H1 (cell line): ENCODE measurements around the gene LILRB2. TPM values are rescaled to one million over a fixed set of nuclear protein-coding genes. Genes with fewer than 3 reads are reported as not detected.
"Not testable (repeated sequence)": the region's sequence is repeated elsewhere in the genome, so short reads cannot be mapped to it uniquely, and the experiment has no call there.

ENCODE experiments used
- CTCF ChIA-PET: fragments of 300-600 bp; sonication (Branson Sonifier 250); formaldehyde crosslinking; loops from one replicate; lab custom pipeline; 2021; ENCODE audit not compliant: partially characterized antibody; lab: Charles Lee
- POLR2A ChIA-PET: fragments of 300-600 bp; sonication (Branson Sonifier 250); formaldehyde crosslinking; loops from one replicate; lab custom pipeline; 2021; ENCODE audit warnings: inconsistent platforms; ENCODE audit not compliant: partially characterized antibody; lab: Charles Lee
- DNase-seq, 2 experiments: peaks; one replicate each; pipeline versions ENCODE4 v3.0.0 to v3.0.0-alpha.2; 2010 to 2022; ENCODE audit warnings: low spot score in 2 of 2, low read depth in 1 of 2, mixed read lengths in 1 of 2
- FAIRE-seq: peaks from 2 replicates; lab custom pipeline; 2011; peaks lifted over from hg19 to GRCh38; lab: Jason Lieb, UNC
- H2AFZ ChIP-seq: 2 replicates; pipeline ENCODE4 v1.8.1; 2012; ENCODE audit warnings: low read length, inconsistent platforms
- H2AK5ac ChIP-seq: 2 replicates; pipeline ENCODE4 v1.6.1; 2013; ENCODE audit warnings: low read depth, low read length
- H2BK120ac ChIP-seq: replicated peaks from 2 replicates; pipeline ENCODE3; 2013; ENCODE audit warnings: low read depth, low read length, inconsistent platforms
- H2BK12ac ChIP-seq: 2 replicates; pipeline ENCODE4 v1.6.1; 2013; ENCODE audit warnings: low read depth, low read length
- H2BK15ac ChIP-seq: 2 replicates; pipeline ENCODE4 v1.6.1; 2013; ENCODE audit warnings: low read length
- H2BK20ac ChIP-seq: 2 replicates; pipeline ENCODE4 v1.6.1; 2013; ENCODE audit warnings: low read length
- H2BK5ac ChIP-seq: 2 replicates; pipeline ENCODE4 v1.6.1; 2013; ENCODE audit warnings: low read depth, low read length
- H3K14ac ChIP-seq: 2 replicates; pipeline ENCODE4 v1.6.1; 2013; ENCODE audit warnings: inconsistent platforms; ENCODE audit not compliant: insufficient read length
- H3K18ac ChIP-seq: 2 replicates; pipeline ENCODE4 v1.6.1; 2013; ENCODE audit warnings: low read length; ENCODE audit errors: extremely low read depth
- H3K23ac ChIP-seq: 2 replicates; pipeline ENCODE4 v1.6.1; 2013; ENCODE audit warnings: inconsistent platforms; ENCODE audit not compliant: insufficient read length
- H3K23me2 ChIP-seq: 2 replicates; pipeline ENCODE4 v1.6.1; 2013; ENCODE audit warnings: low read depth, low read length
- H3K27ac ChIP-seq: 2 replicates; pipeline ENCODE4 v1.6.1; 2011; ENCODE audit warnings: low read depth, low read length, inconsistent platforms
- H3K27me3 ChIP-seq, 4 experiments: replicated peaks in 1 of 4; 1 replicate in 1 of 4; 2 replicates in 3 of 4; pipeline versions ENCODE4 v1.6.1 to v1.8.1; 2011 to 2013; ENCODE audit warnings: low read length in 3 of 4, mild to moderate bottlenecking in 3 of 4, inconsistent platforms in 2 of 4, mixed read lengths in 2 of 4, moderate library complexity in 1 of 4; ENCODE audit not compliant: control insufficient read depth in 3 of 4, insufficient read depth in 3 of 4; ENCODE audit errors: extremely low read depth in 1 of 4
- H3K36me3 ChIP-seq, 4 experiments: 2 replicates each; pipeline versions ENCODE4 v1.6.1 to v1.8.1; 2011 to 2013; ENCODE audit warnings: mild to moderate bottlenecking in 4 of 4, low read length in 3 of 4, moderate library complexity in 2 of 4, control low read depth in 1 of 4, inconsistent platforms in 1 of 4; ENCODE audit not compliant: insufficient read depth in 4 of 4, control insufficient read depth in 2 of 4
- H3K4ac ChIP-seq: replicated peaks from 2 replicates; pipeline ENCODE3; 2013; ENCODE audit warnings: low read length, low read depth, mixed read lengths, inconsistent platforms; ENCODE audit not compliant: insufficient read length
- H3K4me1 ChIP-seq, 4 experiments: replicated peaks in 1 of 4; 1 replicate in 1 of 4; 2 replicates in 3 of 4; pipeline versions ENCODE4 v1.6.1 to v1.8.1; 2011 to 2013; ENCODE audit warnings: low read length in 3 of 4, inconsistent platforms in 2 of 4, mixed read lengths in 1 of 4; ENCODE audit not compliant: insufficient read depth in 4 of 4, control insufficient read depth in 3 of 4
- H3K4me2 ChIP-seq, 2 experiments: 2 replicates each; pipeline versions ENCODE4 v1.6.1 to v1.8.1; 2011 to 2013; ENCODE audit warnings: low read depth in 2 of 2, low read length in 2 of 2, control low read depth in 1 of 2, inconsistent platforms in 1 of 2, mild to moderate bottlenecking in 1 of 2; ENCODE audit not compliant: insufficient read depth in 1 of 2
- H3K4me3 ChIP-seq, 4 experiments: fragments of 200-600, 300-600 bp in 1 of 4; sonication (generic), shearing (Covaris generic), sonication (Bioruptor Twin) in 1 of 4; 2 replicates each; pipeline versions ENCODE4 v1.5.1 to v1.8.1; 2011 to 2016; ENCODE audit warnings: low read length in 4 of 4, low read depth in 3 of 4, control low read depth in 2 of 4, inconsistent platforms in 2 of 4, mild to moderate bottlenecking in 2 of 4, mixed read lengths in 1 of 4, moderate library complexity in 1 of 4; ENCODE audit not compliant: insufficient read depth in 2 of 4; ENCODE audit errors: extremely low read depth in 1 of 4
- H3K56ac ChIP-seq: replicated peaks from 2 replicates; pipeline ENCODE3; 2013; ENCODE audit warnings: low read depth, mild to moderate bottlenecking, mixed read lengths, low read length, inconsistent platforms; ENCODE audit not compliant: insufficient read length
- H3K79me1 ChIP-seq: 2 replicates; pipeline ENCODE4 v1.6.1; 2013; ENCODE audit warnings: low read depth, low read length, control low read depth
- H3K79me2 ChIP-seq, 2 experiments: 2 replicates each; pipeline versions ENCODE4 v1.6.1 to v1.8.1; 2012 to 2013; ENCODE audit warnings: low read length in 2 of 2, mild to moderate bottlenecking in 2 of 2, inconsistent platforms in 1 of 2; ENCODE audit not compliant: insufficient read depth in 2 of 2, control insufficient read depth in 1 of 2
- H3K9ac ChIP-seq, 4 experiments: replicated peaks in 1 of 4; 1 replicate in 1 of 4; 2 replicates in 3 of 4; pipeline versions ENCODE4 v1.6.1 to v1.8.1; 2011 to 2013; ENCODE audit warnings: low read depth in 3 of 4, low read length in 3 of 4, control low read depth in 2 of 4, mild to moderate bottlenecking in 2 of 4, moderate library complexity in 2 of 4, inconsistent platforms in 1 of 4; ENCODE audit errors: extremely low read depth in 1 of 4
- H3K9me3 ChIP-seq, 2 experiments: 2 replicates each; pipeline versions ENCODE4 v1.6.1 to v1.8.1; 2012 to 2013; ENCODE audit warnings: mild to moderate bottlenecking in 2 of 2, moderate library complexity in 2 of 2, control low read depth in 1 of 2, inconsistent platforms in 1 of 2, low read depth in 1 of 2, low read length in 1 of 2, mixed read lengths in 1 of 2; ENCODE audit not compliant: insufficient read depth in 2 of 2
- H4K20me1 ChIP-seq, 2 experiments: replicated peaks in 1 of 2; 2 replicates each; pipeline versions ENCODE3 to v1.8.1; 2011 to 2013; ENCODE audit warnings: inconsistent platforms in 2 of 2, low read length in 2 of 2, mild to moderate bottlenecking in 1 of 2; ENCODE audit not compliant: insufficient read depth in 2 of 2, control insufficient read depth in 1 of 2
- H4K5ac ChIP-seq: 2 replicates; pipeline ENCODE4 v1.6.1; 2013; ENCODE audit warnings: low read length, low read depth, mixed read lengths, inconsistent platforms; ENCODE audit not compliant: insufficient read length
- H4K8ac ChIP-seq: 2 replicates; pipeline ENCODE4 v1.8.0; 2013; ENCODE audit warnings: mild to moderate bottlenecking, moderate library complexity, low read length, inconsistent platforms; ENCODE audit not compliant: insufficient read depth; ENCODE audit errors: extremely low read depth
- H4K91ac ChIP-seq: replicated peaks from 2 replicates; pipeline ENCODE3; 2013; ENCODE audit warnings: low read length, mixed read lengths, inconsistent platforms; ENCODE audit not compliant: insufficient read length
- WGBS, 2 experiments: shearing (Covaris generic) in 1 of 2; methylation state at CpG; one replicate each; pipeline versions ENCODE4 v1.1.6 to v1.1.7; 2013 to 2015; ENCODE audit warnings: low lambda C conversion rate in 2 of 2, mixed read lengths in 2 of 2, inconsistent platforms in 1 of 2, low coverage in 1 of 2, missing lambda C conversion rate in 1 of 2; ENCODE audit not compliant: insufficient replicate concordance in 2 of 2, insufficient coverage in 1 of 2, insufficient read length in 1 of 2; ENCODE audit errors: extremely low coverage in 1 of 2, missing lambda C conversion rate in 1 of 2; 5-methylcytosine and 5-hydroxymethylcytosine counted together
- polyA plus RNA-seq, 7 experiments: library from polyadenylated mRNA; depleted of rRNA in 3 of 7; stranded (reverse) in 5 of 7; unstranded in 2 of 7; fragments of >200 nt in 5 of 7; fragments of 200-250 nt in 2 of 7; gene quantifications; 1 replicate in 5 of 7; 2 replicates in 1 of 7; 4 replicates in 1 of 7; pipeline versions ENCODE4 v1.2.1 to v1.2.3, GENCODE V29; 2011 to 2013; ENCODE audit warnings: missing spikeins in 2 of 7, mixed read lengths in 2 of 7
- total RNA-seq: library from RNA; stranded (reverse); fragmentation: NEBNext Ultra II Directional; extraction: Animal tissue kit (Norgen Biotek cat#: 25700); gene quantifications from 2 replicates; pipeline ENCODE4 v1.2.1, GENCODE V29; 2021

The LILRB2 gene
- total and polyA plus RNA-seq, 2 of the 8 experiments (the other 6 are each of a cell fraction or from before 2014, with no cell fraction given), result not detected

DNA sequence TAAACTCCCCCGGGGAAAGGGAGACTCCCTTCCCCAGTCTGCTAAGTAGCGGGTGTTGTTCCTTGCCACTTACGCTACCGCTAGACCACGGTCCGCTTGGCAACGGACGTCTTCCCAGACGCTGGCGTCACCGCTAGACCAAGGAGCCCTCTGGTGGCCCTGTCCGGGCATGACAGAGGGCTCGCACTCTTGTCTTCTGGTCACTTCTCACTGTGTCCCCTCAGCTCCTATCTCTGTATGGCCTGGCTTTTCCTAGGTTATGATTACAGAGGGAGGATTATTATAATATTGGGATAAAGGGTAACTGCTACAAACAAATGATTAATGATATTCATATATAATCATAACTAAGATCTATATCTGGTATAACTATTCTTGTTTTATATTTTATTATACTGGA, 42.0 kb upstream of the LILRB2 start:
- H2BK15ac ChIP-seq, H3K4me1 ChIP-seq, H3K27me3 ChIP-seq, H3K27ac ChIP-seq, DNase-seq, H2BK5ac ChIP-seq, H4K91ac ChIP-seq, H2BK20ac ChIP-seq, H3K9ac ChIP-seq, H2BK120ac ChIP-seq, POLR2A ChIA-PET, H3K56ac ChIP-seq, H3K4ac ChIP-seq, H3K23ac ChIP-seq, H4K5ac ChIP-seq, H2AK5ac ChIP-seq, FAIRE-seq, H3K79me1 ChIP-seq, H3K23me2 ChIP-seq, H4K20me1 ChIP-seq, H3K14ac ChIP-seq, H3K36me3 ChIP-seq, H3K79me2 ChIP-seq, H4K8ac ChIP-seq, H2BK12ac ChIP-seq, H3K4me2 ChIP-seq, H3K18ac ChIP-seq, H3K4me3 ChIP-seq, H2AFZ ChIP-seq: not testable (repeated sequence)
- CTCF ChIA-PET, result interaction anchor here (1.0 to 3.9 kb wide), 3 partner anchors 56 to 68 kb away, joined by 3 to 15 read pairs (median 4); no protein-coding TSS in a partner anchor
- peaks cover 7 to 15% of the 10 kb centered on the region in 2 experiments; a peak in 2 of 4 replicates for H3K9me3 ChIP-seq
- no CpG with 5 or more reads among the region's 13 CpGs for WGBS, 2 experiments

DNA sequence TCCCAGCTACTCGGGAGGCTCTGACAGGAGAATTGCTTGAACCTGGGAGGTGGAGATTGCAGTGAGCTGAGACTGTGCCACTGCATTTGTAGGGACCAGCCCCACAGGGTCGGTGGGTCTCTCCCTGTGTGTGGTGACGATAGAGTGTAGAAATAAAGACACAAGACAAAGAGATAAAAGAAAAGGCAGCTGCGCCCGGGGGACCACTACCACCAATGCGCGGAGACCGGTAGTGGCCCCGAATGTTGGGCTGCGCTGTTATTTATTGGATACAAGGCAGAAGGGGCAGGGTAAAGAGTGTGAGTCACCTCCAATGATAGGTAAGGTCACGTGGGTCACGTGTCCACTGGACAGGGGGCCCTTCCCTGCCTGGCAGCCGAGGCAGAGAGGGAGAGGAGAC, 41.4 kb upstream of the LILRB2 start:
- CTCF ChIA-PET, result interaction anchor here (0.6 to 2.6 kb wide), 8 partner anchors 15 to 90 kb away, joined by 3 to 10 read pairs (median 3); no protein-coding TSS in a partner anchor
- not testable (repeated sequence) for FAIRE-seq

More for the DNA sequence above, 41.4 kb upstream of the LILRB2 start:
- H3K79me2 ChIP-seq, DNase-seq, H3K9ac ChIP-seq, H2BK12ac ChIP-seq, H3K36me3 ChIP-seq, H2BK15ac ChIP-seq, H3K27ac ChIP-seq, POLR2A ChIA-PET, H3K23ac ChIP-seq, H3K56ac ChIP-seq, H3K4me1 ChIP-seq, H4K20me1 ChIP-seq, H3K4me2 ChIP-seq, H4K5ac ChIP-seq, H3K4ac ChIP-seq, H3K23me2 ChIP-seq, H4K8ac ChIP-seq, H3K18ac ChIP-seq, H3K14ac ChIP-seq, H3K79me1 ChIP-seq, H2BK120ac ChIP-seq, H2AK5ac ChIP-seq, H2AFZ ChIP-seq, H3K27me3 ChIP-seq, H2BK20ac ChIP-seq, H2BK5ac ChIP-seq, H3K4me3 ChIP-seq, H4K91ac ChIP-seq: not testable (repeated sequence)
- H3K9me3 ChIP-seq, result peaks cover 7 to 15% of the 10 kb centered on the region in 2 experiments; a peak in 2 of 4 replicates
- 95% methylated on average over 10 of the region's 13 CpGs; no CpG with 5 or more reads in 1 of the 2 experiments for WGBS, 2 experiments
